Measurements from ENCODE around the gene GALNT13. TPM values are rescaled to one million over a fixed set of nuclear protein-coding genes. Genes with fewer than 3 reads are reported as not detected.

GALNT13 gene
- total RNA-seq, 1 experiment from 2014 or later = not detected

DNA sequence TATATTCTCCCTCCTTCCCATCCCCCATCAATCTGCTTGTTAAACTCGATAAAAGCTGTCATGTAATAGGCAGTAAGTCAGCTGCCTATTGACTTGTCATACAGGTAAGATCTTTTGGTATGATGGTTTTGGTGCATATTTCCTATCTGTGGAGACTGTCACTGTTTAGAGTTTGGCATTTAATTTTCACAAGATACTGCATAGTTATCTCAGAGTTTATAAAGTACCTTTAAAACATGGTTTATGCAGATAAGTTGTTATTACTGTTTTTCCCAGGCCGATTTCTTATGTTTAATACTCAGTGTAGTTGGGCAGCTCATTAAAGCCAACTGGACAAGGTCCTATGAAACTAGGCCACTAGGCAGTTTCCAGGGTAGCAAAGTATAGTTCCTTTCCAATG, 222.1 kb downstream of the GALNT13 start:
- no peak overlapping the region for H3K4me3 ChIP-seq (ENCODE audit: low read depth, low read length)
- H3K27ac Mint-ChIP-seq (ENCODE audit: unreplicated experiment) = no peak overlapping the region
- DNase-seq = no peak
- no peaks in the 10 kb centered on the region for H3K9me3 ChIP-seq
- no peaks in the 10 kb centered on the region for H3K27me3 ChIP-seq (replicated peaks; ENCODE audit: control insufficient read depth, insufficient read depth, low read length)
- CTCF ChIA-PET = no interaction called here
- no peaks in the 10 kb centered on the region for H3K36me3 ChIP-seq (ENCODE audit: control insufficient read depth, insufficient read depth, low read length)
- H3K27me3 Mint-ChIP-seq (ENCODE audit: insufficient read depth, unreplicated experiment) = no peaks in the 10 kb centered on the region
- BruUV-seq (replicated peaks) = no TSS peak
- H3K4me1 Mint-ChIP-seq (ENCODE audit: low read depth, unreplicated experiment) = no peaks in the 10 kb centered on the region
- POLR2A ChIA-PET = no interaction called here
- H3K4me1 ChIP-seq = no peaks in the 10 kb centered on the region
- H3K9me3 Mint-ChIP-seq (ENCODE audit: unreplicated experiment) = no peaks in the 10 kb centered on the region
- H3K4me3 Mint-ChIP-seq (ENCODE audit: unreplicated experiment) = no peak overlapping the region
- intact Hi-C loops (cut with micrococcal nuclease; ENCODE audit: unreplicated experiment) = no loop called here
- TF ChIP-seq, protein P1, sequence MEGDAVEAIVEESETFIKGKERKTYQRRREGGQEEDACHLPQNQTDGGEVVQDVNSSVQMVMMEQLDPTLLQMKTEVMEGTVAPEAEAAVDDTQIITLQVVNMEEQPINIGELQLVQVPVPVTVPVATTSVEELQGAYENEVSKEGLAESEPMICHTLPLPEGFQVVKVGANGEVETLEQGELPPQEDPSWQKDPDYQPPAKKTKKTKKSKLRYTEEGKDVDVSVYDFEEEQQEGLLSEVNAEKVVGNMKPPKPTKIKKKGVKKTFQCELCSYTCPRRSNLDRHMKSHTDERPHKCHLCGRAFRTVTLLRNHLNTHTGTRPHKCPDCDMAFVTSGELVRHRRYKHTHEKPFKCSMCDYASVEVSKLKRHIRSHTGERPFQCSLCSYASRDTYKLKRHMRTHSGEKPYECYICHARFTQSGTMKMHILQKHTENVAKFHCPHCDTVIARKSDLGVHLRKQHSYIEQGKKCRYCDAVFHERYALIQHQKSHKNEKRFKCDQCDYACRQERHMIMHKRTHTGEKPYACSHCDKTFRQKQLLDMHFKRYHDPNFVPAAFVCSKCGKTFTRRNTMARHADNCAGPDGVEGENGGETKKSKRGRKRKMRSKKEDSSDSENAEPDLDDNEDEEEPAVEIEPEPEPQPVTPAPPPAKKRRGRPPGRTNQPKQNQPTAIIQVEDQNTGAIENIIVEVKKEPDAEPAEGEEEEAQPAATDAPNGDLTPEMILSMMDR (IDR thresholded peaks at IDR 0.05; ENCODE audit: insufficient read depth in 1 of 2, low read depth in 1 of 2, low read length in 1 of 2, severe bottlenecking in 1 of 2, unreplicated experiment in 1 of 2) = no peak
- H3K36me3 Mint-ChIP-seq (ENCODE audit: insufficient read depth, unreplicated experiment) = no peaks in the 10 kb centered on the region

DNA sequence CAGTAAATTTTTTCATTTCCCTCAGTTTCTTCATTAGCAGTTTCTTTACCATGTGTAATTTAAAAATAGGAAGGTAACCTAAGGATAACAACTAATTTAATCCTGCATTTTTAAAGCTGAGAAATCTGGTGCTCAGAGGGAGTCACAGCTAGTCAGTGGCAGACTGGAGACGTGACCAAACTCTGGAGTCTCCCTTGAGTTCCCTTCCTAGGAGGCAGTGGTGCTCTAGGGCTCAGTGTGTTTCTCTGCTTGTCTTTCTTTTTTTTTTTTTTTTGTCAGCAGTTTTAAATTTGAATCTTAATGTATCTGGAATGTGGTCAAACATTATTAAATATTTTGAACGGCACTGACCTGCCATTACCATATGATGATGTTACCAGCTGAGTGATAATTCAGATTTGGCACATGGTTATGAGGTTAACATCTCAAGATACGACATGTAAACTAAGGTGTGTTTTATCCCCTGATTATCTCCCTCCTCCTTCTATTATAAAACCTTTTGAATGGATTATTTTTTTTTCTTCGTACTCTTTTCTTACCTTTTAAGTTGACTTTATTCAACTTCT, 226.2 kb downstream of the GALNT13 start:
- Histone ChIP-seq H3K4me3 (ENCODE audit: low read depth, low read length) (no peak overlapping the region), H3K27me3 (replicated peaks; ENCODE audit: control insufficient read depth, insufficient read depth, low read length) (no peaks in the 10 kb centered on the region), H3K9me3 (no peaks in the 10 kb centered on the region), H3K36me3 (ENCODE audit: control insufficient read depth, insufficient read depth, low read length) (no peaks in the 10 kb centered on the region), H3K4me1 (no peaks in the 10 kb centered on the region)
- Mint-ChIP-seq H3K4me3 (ENCODE audit: unreplicated experiment) (no peak overlapping the region), H3K27ac (ENCODE audit: unreplicated experiment) (no peak overlapping the region), H3K4me1 (ENCODE audit: low read depth, unreplicated experiment) (no peaks in the 10 kb centered on the region), H3K36me3 (ENCODE audit: insufficient read depth, unreplicated experiment) (no peaks in the 10 kb centered on the region), H3K27me3 (ENCODE audit: insufficient read depth, unreplicated experiment) (no peaks in the 10 kb centered on the region), H3K9me3 (ENCODE audit: unreplicated experiment) (no peaks in the 10 kb centered on the region)
- TF ChIP-seq, protein P1 (IDR thresholded peaks at IDR 0.05; ENCODE audit: insufficient read depth in 1 of 2, low read depth in 1 of 2, low read length in 1 of 2, severe bottlenecking in 1 of 2, unreplicated experiment in 1 of 2) = no peak
- CTCF ChIA-PET = no interaction called here
- POLR2A ChIA-PET = no interaction called here
- intact Hi-C loops (cut with micrococcal nuclease; ENCODE audit: unreplicated experiment) = no loop called here
- DNase-seq = no peak
- BruUV-seq (replicated peaks) = no TSS peak

DNA sequence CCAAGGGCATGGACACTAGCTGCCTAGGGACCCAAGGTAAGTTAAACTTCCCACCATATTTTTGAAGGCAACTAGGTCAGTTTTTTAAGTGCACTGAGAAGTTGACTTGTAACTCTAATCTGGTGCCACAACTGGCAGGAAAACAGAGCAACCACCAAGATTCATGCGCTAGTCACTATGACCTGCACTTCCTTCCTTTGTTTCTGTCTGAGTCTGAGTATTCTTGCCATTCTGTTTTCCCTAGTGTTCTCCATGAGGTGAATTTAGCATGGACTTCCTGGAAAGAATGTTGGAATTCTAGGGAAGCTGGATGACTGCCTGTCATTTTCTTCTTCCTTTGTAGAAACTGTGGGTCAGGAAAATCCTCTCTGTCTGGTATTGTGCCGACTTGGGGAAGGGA, 249.0 kb downstream of the GALNT13 start:
- Mint-ChIP-seq H3K36me3 (ENCODE audit: insufficient read depth, unreplicated experiment) (no peaks in the 10 kb centered on the region), H3K4me3 (ENCODE audit: unreplicated experiment) (no peak overlapping the region), H3K27ac (ENCODE audit: unreplicated experiment) (no peak overlapping the region), H3K9me3 (ENCODE audit: unreplicated experiment) (peaks cover 13% of the 10 kb centered on the region), H3K27me3 (ENCODE audit: insufficient read depth, unreplicated experiment) (no peaks in the 10 kb centered on the region), H3K4me1 (ENCODE audit: low read depth, unreplicated experiment) (no peaks in the 10 kb centered on the region)
- Histone ChIP-seq H3K9me3 (no peaks in the 10 kb centered on the region), H3K4me3 (ENCODE audit: low read depth, low read length) (no peak overlapping the region), H3K27me3 (replicated peaks; ENCODE audit: control insufficient read depth, insufficient read depth, low read length) (no peaks in the 10 kb centered on the region), H3K36me3 (ENCODE audit: control insufficient read depth, insufficient read depth, low read length) (no peaks in the 10 kb centered on the region), H3K4me1 (no peaks in the 10 kb centered on the region)
- ChIA-PET CTCF (no interaction called here), POLR2A (no interaction called here)
- TF ChIP-seq, protein P1 (IDR thresholded peaks at IDR 0.05; ENCODE audit: insufficient read depth in 1 of 2, low read depth in 1 of 2, low read length in 1 of 2, severe bottlenecking in 1 of 2, unreplicated experiment in 1 of 2) = no peak
- DNase-seq = no peak
- BruUV-seq (replicated peaks) = no TSS peak
- intact Hi-C loops (cut with micrococcal nuclease; ENCODE audit: unreplicated experiment) = no loop called here

Data from Caco-2 (cell line).